ENCODE data around the gene EPAS1.

DNA sequence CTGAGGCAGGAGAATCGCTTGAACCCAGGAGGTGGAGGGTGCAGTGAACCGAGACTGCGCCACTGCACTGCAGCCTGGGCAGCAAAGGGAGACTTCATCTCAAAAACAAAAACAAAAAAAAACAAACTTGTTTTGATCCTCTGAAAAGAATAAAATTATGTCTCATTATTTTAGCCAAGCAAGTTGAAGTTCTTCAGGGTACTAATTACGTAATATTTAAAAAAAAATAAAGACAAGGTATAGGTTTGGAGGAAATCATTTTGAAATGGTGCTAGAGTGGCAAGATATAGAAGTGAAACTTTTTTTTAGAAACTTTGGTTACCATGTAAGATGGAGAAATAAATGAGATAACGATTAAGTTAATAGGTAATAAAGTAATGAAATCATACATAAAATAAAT lies 127.7 kb downstream of the EPAS1 start:
- TF ChIP-seq POLR2A (IDR thresholded peaks at IDR 0.05; ENCODE audit: low read length) (no peak), GATA1 (IDR thresholded peaks at IDR 0.05; ENCODE audit: low read depth, low read length) (no peak)

All from erythroblast (primary cell).